SK-N-MC (cell line): ENCODE measurements around the gene LIN28B.

ENCODE experiments used
- FOXP2 ChIP-seq: optimal IDR thresholded peaks from 2 replicates; pipeline ENCODE3; 2011; ENCODE audit warnings: mild to moderate bottlenecking, moderate library complexity; ENCODE audit not compliant: insufficient read depth; ENCODE audit errors: extremely low read length, control extremely low read depth
- POLR2AphosphoS5 ChIP-seq: IDR thresholded peaks from 2 replicates; pipeline ENCODE4 v1.6.1; 2012; ENCODE audit warnings: mild to moderate bottlenecking, low read depth, low read length, borderline replicate concordance

GRCh38 chr6:104929353-104929752, 27.6 kb upstream of the LIN28B start:
- TF ChIP-seq POLR2AphosphoS5 (no peak), FOXP2 (no peak)
